HCT116 (cell line): ENCODE measurements around the gene P2RX5. TPM values are rescaled to one million over a fixed set of nuclear protein-coding genes. Genes with fewer than 3 reads are reported as not detected.

Experiments
- ATAC-seq: fragments of 200-7000 bp; cut with Tn5 transposase; 2 replicates; pipeline ENCODE4 v1.9.1; 2020; ENCODE audit warnings: mild to moderate bottlenecking, moderate library complexity
- BruUV-seq: library from RNA; stranded (reverse); fragments of 400-500 nt; replicated peaks from 2 replicates; lab custom pipeline; 2021; lab: Mats Ljungman, UMichigan
- CTCF ChIA-PET: fragments of 300-600 bp; sonication (Branson Sonifier 250); formaldehyde crosslinking; loops from one replicate; lab custom pipeline; 2021; ENCODE audit warnings: antibody characterized with exemption; lab: Charles Lee
- POLR2A ChIA-PET: fragments of 300-600, 350-600 bp; sonication (Branson Sonifier 250); formaldehyde crosslinking; loops from one replicate; lab custom pipeline; 2021; ENCODE audit warnings: antibody characterized with exemption; lab: Charles Lee
- RAD21 ChIA-PET, 2 experiments: fragments of 300-600 bp; sonication (Branson Sonifier 250); formaldehyde crosslinking; loops; one replicate each; lab custom pipeline; 2023; ENCODE audit warnings: low total read pairs in 2 of 2; ENCODE audit not compliant: uncharacterized antibody in 2 of 2, unreplicated experiment in 2 of 2, low non-redundant PET in 1 of 2; lab: Charles Lee
- DNase-seq: peaks from one replicate; pipeline ENCODE4 v3.0.0-alpha.2; 2010; ENCODE audit warnings: low read depth, low spot score
- H2AFZ ChIP-seq: fragments of 200-600 bp; shearing (Covaris generic), sonication (generic); 2 replicates; pipeline ENCODE4 v1.6.1; 2017; ENCODE audit warnings: low read depth, mixed run types, mixed read lengths, antibody characterized with exemption, low read length; ENCODE audit not compliant: poor library complexity, severe bottlenecking
- H3K27ac ChIP-seq: 2 replicates; pipeline ENCODE4 v1.5.1; 2012; ENCODE audit warnings: low read depth, low read length
- H3K27me3 ChIP-seq: fragments of 200-600 bp; sonication (generic); 2 replicates; pipeline ENCODE4 v1.6.1; 2016; ENCODE audit warnings: mixed run types, low read length, mixed read lengths; ENCODE audit not compliant: insufficient read depth
- H3K36me3 ChIP-seq, 2 experiments: fragments of 200-500 bp in 1 of 2; fragments of 200-600 bp in 1 of 2; sonication (Bioruptor generic) in 1 of 2; sonication (generic) in 1 of 2; 2 replicates each; pipeline versions ENCODE4 v1.5.1 to v1.6.1; 2014 to 2016; ENCODE audit warnings: low read length in 2 of 2, inconsistent platforms in 1 of 2, mixed read lengths in 1 of 2, mixed run types in 1 of 2; ENCODE audit not compliant: insufficient read depth in 2 of 2, control insufficient read depth in 1 of 2
- H3K4me1 ChIP-seq, 2 experiments: fragments of 200-600 bp in 1 of 2; sonication (generic) in 1 of 2; 2 replicates each; pipeline versions ENCODE4 v1.5.1 to v1.6.1; 2012 to 2017; ENCODE audit warnings: low read length in 2 of 2, inconsistent platforms in 1 of 2, mild to moderate bottlenecking in 1 of 2, mixed read lengths in 1 of 2, mixed run types in 1 of 2, moderate library complexity in 1 of 2; ENCODE audit not compliant: insufficient read depth in 2 of 2, control insufficient read depth in 1 of 2
- H3K4me2 ChIP-seq: fragments of 200-600 bp; sonication (generic); 2 replicates; pipeline ENCODE4 v1.6.1; 2017; ENCODE audit warnings: mixed run types, low read length, mixed read lengths
- H3K4me3 ChIP-seq, 2 experiments: fragments of 200-600 bp in 1 of 2; sonication (generic) in 1 of 2; replicated peaks in 1 of 2; 2 replicates each; pipeline ENCODE4 v1.5.1; 2011 to 2016; ENCODE audit warnings: low read length in 2 of 2, control low read depth in 1 of 2, low read depth in 1 of 2, mild to moderate bottlenecking in 1 of 2, mixed read lengths in 1 of 2, mixed run types in 1 of 2
- H3K79me2 ChIP-seq: fragments of 200-600 bp; sonication (generic); 2 replicates; pipeline ENCODE4 v1.6.1; 2017; ENCODE audit warnings: mild to moderate bottlenecking, mixed run types, low read length, moderate library complexity, mixed read lengths; ENCODE audit not compliant: insufficient read depth
- H3K9ac ChIP-seq: fragments of 200-600 bp; sonication (generic); 2 replicates; pipeline ENCODE4 v1.6.1; 2016; ENCODE audit warnings: low read length, mixed read lengths
- H3K9me2 ChIP-seq: fragments of 200-600 bp; sonication (generic), shearing (Covaris generic); 2 replicates; pipeline ENCODE4 v1.6.1; 2017; ENCODE audit warnings: mixed run types, mild to moderate bottlenecking, moderate library complexity; ENCODE audit not compliant: insufficient read depth
- H3K9me3 ChIP-seq, 2 experiments: fragments of 200-500 bp in 1 of 2; fragments of 200-600 bp in 1 of 2; sonication (Bioruptor generic) in 1 of 2; sonication (generic) in 1 of 2; 2 replicates each; pipeline ENCODE4 v1.6.1; 2014 to 2017; ENCODE audit warnings: low read length in 2 of 2, mixed read lengths in 2 of 2, inconsistent platforms in 1 of 2, low read depth in 1 of 2, mild to moderate bottlenecking in 1 of 2, mixed run types in 1 of 2, moderate library complexity in 1 of 2; ENCODE audit not compliant: control insufficient read depth in 1 of 2, insufficient read depth in 1 of 2
- H4K20me1 ChIP-seq: fragments of 200-600 bp; sonication (generic), shearing (Covaris generic); 2 replicates; pipeline ENCODE4 v1.6.1; 2017; ENCODE audit warnings: mixed run types, mild to moderate bottlenecking, moderate library complexity; ENCODE audit not compliant: insufficient read depth
- ATF3 ChIP-seq: IDR thresholded peaks from 2 replicates; pipeline ENCODE4 v1.6.1; 2012
- CBX3 ChIP-seq: IDR thresholded peaks from 2 replicates; pipeline ENCODE4 v1.6.1; 2012; ENCODE audit warnings: low read depth
- CEBPB ChIP-seq: IDR thresholded peaks from 2 replicates; pipeline ENCODE4 v1.6.1; 2012; ENCODE audit warnings: low read depth
- ELF1 ChIP-seq: IDR thresholded peaks from 2 replicates; pipeline ENCODE4 v1.6.1; 2012; ENCODE audit warnings: low read depth, borderline replicate concordance
- EZH2 ChIP-seq: fragments of 200-600 bp; sonication (generic); IDR thresholded peaks from 2 replicates; pipeline ENCODE4 v1.6.1; 2017; ENCODE audit warnings: antibody characterized with exemption, mixed run types
- FOSL1 ChIP-seq: IDR thresholded peaks from 2 replicates; pipeline ENCODE4 v1.6.1; 2012; ENCODE audit warnings: low read depth
- MAX ChIP-seq: IDR thresholded peaks from 2 replicates; pipeline ENCODE4 v1.6.1; 2012
- POLR2A ChIP-seq: IDR thresholded peaks from 2 replicates; pipeline ENCODE4 v1.7.0; 2011; ENCODE audit warnings: borderline replicate concordance; ENCODE audit not compliant: insufficient read depth, insufficient read length; ENCODE audit errors: extremely low read depth
- POLR2AphosphoS5 ChIP-seq: IDR thresholded peaks from 2 replicates; pipeline ENCODE4 v1.6.1; 2011; ENCODE audit warnings: mild to moderate bottlenecking, low read depth, low read length, moderate library complexity
- RAD21 ChIP-seq: IDR thresholded peaks from 2 replicates; pipeline ENCODE4 v1.6.1; 2012; ENCODE audit warnings: low read depth, mild to moderate bottlenecking
- REST ChIP-seq: IDR thresholded peaks from 2 replicates; pipeline ENCODE4 v1.6.1; 2012; ENCODE audit warnings: low read depth
- SIN3A ChIP-seq: IDR thresholded peaks from 2 replicates; pipeline ENCODE4 v1.6.1; 2012; ENCODE audit warnings: low read depth
- SP1 ChIP-seq: IDR thresholded peaks from 2 replicates; pipeline ENCODE4 v1.6.1; 2012; ENCODE audit warnings: low read depth
- TCF7L2 ChIP-seq: IDR thresholded peaks from 2 replicates; pipeline ENCODE4 v1.7.0; 2011; ENCODE audit warnings: borderline replicate concordance, inconsistent platforms; ENCODE audit not compliant: insufficient read depth, insufficient read length; ENCODE audit errors: extremely low read depth
- YY1 ChIP-seq: IDR thresholded peaks from 2 replicates; pipeline ENCODE4 v1.6.1; 2011; ENCODE audit warnings: low read length, low read depth, moderate library complexity, mild to moderate bottlenecking; ENCODE audit not compliant: insufficient replicate concordance; ENCODE audit errors: extremely low read depth
- ZBTB33 ChIP-seq: IDR thresholded peaks from 2 replicates; pipeline ENCODE4 v1.6.1; 2011; ENCODE audit warnings: mild to moderate bottlenecking, low read length, moderate library complexity; ENCODE audit not compliant: insufficient replicate concordance; ENCODE audit errors: extremely low read depth
- ZNF274 ChIP-seq: fragments of 200-500 bp; sonication (Bioruptor generic); IDR thresholded peaks from 2 replicates; pipeline ENCODE4 v1.6.1; 2014; ENCODE audit warnings: mild to moderate bottlenecking, low read depth, low read length, inconsistent platforms
- intact Hi-C: fragments of 100-400 bp; cut with micrococcal nuclease; formaldehyde crosslinking; loops from 2 replicates; pipeline ENCODE4 v1.10.0; 2022
- total RNA-seq: library from RNA; stranded (reverse); gene quantifications from one replicate; pipeline ENCODE4 v1.2.1, GENCODE V29; 2021; ENCODE audit not compliant: unreplicated experiment

Gene P2RX5
- total RNA-seq, 1 experiment from 2014 or later: 9.0 TPM

- TF ChIP-seq MAX (no peak), EZH2 (no peak), ATF3 (no peak), POLR2AphosphoS5 (no peak), POLR2A (no peak), CEBPB (no peak), ELF1 (no peak), SP1 (no peak), FOSL1 (no peak)
Measured at GRCh38 chr17:3719265-3719664, 23.3 kb upstream of the P2RX5 start (continued).

- Histone ChIP-seq H4K20me1 (no peaks in the 10 kb centered on the region), H3K27ac (no peak overlapping the region), H3K4me3 (no peak overlapping the region), H3K27me3 (no peaks in the 10 kb centered on the region), H3K4me1 (peaks cover 4 to 26% of the 10 kb centered on the region in 2 experiments), H2AFZ (no peak overlapping the region), H3K36me3 (peaks cover 17 to 27% of the 10 kb centered on the region in 2 experiments; a peak in 3 of 4 replicates), H3K9me3 (no peaks in the 10 kb centered on the region), H3K4me2 (no peak overlapping the region), H3K9ac (no peak overlapping the region), H3K9me2 (no peaks in the 10 kb centered on the region), H3K79me2 (peaks cover 9% of the 10 kb centered on the region)
- no peak for TF ChIP-seq REST
- TF ChIP-seq RAD21: no peak
- TF ChIP-seq ELF1: no peak
- no peak for TF ChIP-seq CBX3
- TF ChIP-seq SP1: no peak
- no peak for TF ChIP-seq ATF3
- no peak for TF ChIP-seq TCF7L2
- no peak for TF ChIP-seq SIN3A
- no peak for TF ChIP-seq FOSL1
- no peak for TF ChIP-seq CEBPB
- no peak for TF ChIP-seq YY1
- TF ChIP-seq MAX: no peak
- no peak for TF ChIP-seq EZH2
- TF ChIP-seq ZBTB33: no peak
- no peak for TF ChIP-seq ZNF274
- no TSS peak for BruUV-seq
- ChIA-PET RAD21 (no interaction called here), CTCF (no interaction called here), POLR2A (no interaction called here)
- DNase-seq: no peak
- no peak for ATAC-seq
- intact Hi-C loops: no loop called here
Measured at GRCh38 chr17:3718201-3718600, 22.2 kb upstream of the P2RX5 start.
